ENCODE results near the gene MRPL17.

- TF ChIP-seq CTCF (conservative IDR thresholded peaks at IDR 0.05; ENCODE audit: low read depth in 2 of 2) (no peak), EZH2 (IDR thresholded peaks at IDR 0.05; ENCODE audit: low read depth, unreplicated experiment) (no peak), ZNF114 (CRISPR knock-in tag; IDR thresholded peaks at IDR 0.05) (no peak), EZH2phosphoT487 (IDR thresholded peaks at IDR 0.05; ENCODE audit: unreplicated experiment) (no peak), ETS1 (IDR thresholded peaks at IDR 0.05) (no peak), REST (IDR thresholded peaks at IDR 0.05; ENCODE audit: unreplicated experiment) (no peak), POLR2AphosphoS5 (IDR thresholded peaks at IDR 0.05; ENCODE audit: low read depth) (no peak), STAT1 (IDR thresholded peaks at IDR 0.05; ENCODE audit: unreplicated experiment) (no peak), CREB1 (CRISPR knock-in tag; IDR thresholded peaks at IDR 0.05; ENCODE audit: low read depth) (no peak)
Observed at GRCh38 chr11:6687876-6688275, 4.7 kb upstream of the MRPL17 start.

Measured in GM23338 (cell line).